Stimulated activated CD8-positive, alpha-beta memory T cell treated with anti-CD3 and anti-CD28 coated beads, Interleukin-2, amount 100 ng/mL, for 1 hour (primary cell): ENCODE data around the gene FADS2.
A peak's percentile ranks its signal among the peaks of the same experiment; 100 is the strongest.

Experiments
- DNase-seq, 2 donors: peaks; one replicate each; pipeline ENCODE4 v3.0.0-alpha.2; 2020; ENCODE audit warnings: low read depth in 2 of 2

Gene FADS2

GRCh38 chr11:61887839-61888494 is 59.9 kb downstream of the FADS2 start:
- DNase-seq = no peak

- no peak for DNase-seq
These were observed 60.5 kb downstream of the FADS2 start for GRCh38 chr11:61888590-61888989.

- no peak for DNase-seq
These were observed 61.7 kb downstream of the FADS2 start for GRCh38 chr11:61889831-61890230.

GRCh38 chr11:61890529-61891330 is 62.6 kb downstream of the FADS2 start:
- DNase-seq = no peak

GRCh38 chr11:61891331-61892084 is 63.4 kb downstream of the FADS2 start, which contains the start of gene FADS3:
TSS of gene FADS3 (minus strand) at chr11:61891545. CDS start at chr11:61891381, 164 bp downstream.
- DNase-seq = peak; percentile 21 to 27

GRCh38 chr11:61892085-61892370 is 63.9 kb downstream of the FADS2 start:
- DNase-seq = peak in 1 of 2 donors; percentile 11

GRCh38 chr11:61893981-61894380 is 65.9 kb downstream of the FADS2 start:
- no peak for DNase-seq

- no peak for DNase-seq
These were observed 67.1 kb downstream of the FADS2 start for GRCh38 chr11:61895046-61895717.

- DNase-seq = no peak
These were observed 67.6 kb downstream of the FADS2 start for GRCh38 chr11:61895718-61896059.

GRCh38 chr11:61896665-61897386 is 68.7 kb downstream of the FADS2 start:
- DNase-seq = no peak

GRCh38 chr11:61897387-61898246 is 69.5 kb downstream of the FADS2 start:
- peak; percentile 56 to 62 for DNase-seq

GRCh38 chr11:61898247-61898582 is 70.1 kb downstream of the FADS2 start:
- DNase-seq = no peak

GRCh38 chr11:61899146-61899841 is 71.2 kb downstream of the FADS2 start:
- DNase-seq = peak; percentile 87 to 90

- no peak for DNase-seq
These were observed 72.2 kb downstream of the FADS2 start for GRCh38 chr11:61900251-61900650.

- no peak for DNase-seq
These were observed 73.3 kb downstream of the FADS2 start for GRCh38 chr11:61901397-61901796.

GRCh38 chr11:61902313-61902712 is 74.2 kb downstream of the FADS2 start:
- DNase-seq = no peak

- no peak for DNase-seq
These were observed 75.7 kb downstream of the FADS2 start for GRCh38 chr11:61903845-61904244.

GRCh38 chr11:61904539-61905048 is 76.5 kb downstream of the FADS2 start:
- no peak for DNase-seq

- DNase-seq = no peak
These were observed 77.1 kb downstream of the FADS2 start for GRCh38 chr11:61905067-61905696.
